ENCODE results near the gene L1TD1.
"Not testable (repeated sequence)": the region's sequence is repeated elsewhere in the genome, so short reads cannot be mapped to it uniquely, and the experiment has no call there.

DNA sequence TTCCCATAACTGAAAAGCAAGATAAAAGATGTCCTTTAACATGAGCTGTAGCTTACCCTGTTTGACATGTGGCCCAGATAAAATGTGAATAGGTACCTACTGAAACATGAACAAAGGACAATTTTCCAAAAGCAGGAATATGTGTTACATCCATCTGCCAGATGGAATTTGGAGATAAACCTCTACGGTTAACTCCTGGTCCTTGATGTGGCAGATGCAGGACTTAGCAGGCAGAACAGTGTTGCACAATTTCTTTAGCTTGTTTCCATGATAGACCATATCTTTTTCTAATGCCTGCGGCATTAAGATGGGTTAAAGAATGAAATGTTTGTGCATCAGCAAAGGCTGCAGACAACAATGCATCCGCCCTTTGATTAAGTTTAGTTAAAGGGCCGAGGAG lies 14.6 kb upstream of the L1TD1 start:
- not testable (repeated sequence) for TF ChIP-seq JUND (IDR thresholded peaks at IDR 0.05); POLR2AphosphoS5 (IDR thresholded peaks at IDR 0.05; ENCODE audit: low read depth, low read length); POLR2A (IDR thresholded peaks at IDR 0.05; ENCODE audit: borderline replicate concordance, extremely low read depth, insufficient read depth, insufficient read length); RAD21 (IDR thresholded peaks at IDR 0.05; ENCODE audit: low read depth); ZNF274 (IDR thresholded peaks at IDR 0.05; ENCODE audit: low read depth, low read length); EZH2phosphoT487 (IDR thresholded peaks at IDR 0.05; ENCODE audit: borderline replicate concordance); EZH2 (IDR thresholded peaks at IDR 0.05); CEBPB (IDR thresholded peaks at IDR 0.05; ENCODE audit: low read depth); CBX3 (IDR thresholded peaks at IDR 0.05; ENCODE audit: low read depth); SRF (IDR thresholded peaks at IDR 0.05; ENCODE audit: low read depth)
- TF ChIP-seq, protein P1, sequence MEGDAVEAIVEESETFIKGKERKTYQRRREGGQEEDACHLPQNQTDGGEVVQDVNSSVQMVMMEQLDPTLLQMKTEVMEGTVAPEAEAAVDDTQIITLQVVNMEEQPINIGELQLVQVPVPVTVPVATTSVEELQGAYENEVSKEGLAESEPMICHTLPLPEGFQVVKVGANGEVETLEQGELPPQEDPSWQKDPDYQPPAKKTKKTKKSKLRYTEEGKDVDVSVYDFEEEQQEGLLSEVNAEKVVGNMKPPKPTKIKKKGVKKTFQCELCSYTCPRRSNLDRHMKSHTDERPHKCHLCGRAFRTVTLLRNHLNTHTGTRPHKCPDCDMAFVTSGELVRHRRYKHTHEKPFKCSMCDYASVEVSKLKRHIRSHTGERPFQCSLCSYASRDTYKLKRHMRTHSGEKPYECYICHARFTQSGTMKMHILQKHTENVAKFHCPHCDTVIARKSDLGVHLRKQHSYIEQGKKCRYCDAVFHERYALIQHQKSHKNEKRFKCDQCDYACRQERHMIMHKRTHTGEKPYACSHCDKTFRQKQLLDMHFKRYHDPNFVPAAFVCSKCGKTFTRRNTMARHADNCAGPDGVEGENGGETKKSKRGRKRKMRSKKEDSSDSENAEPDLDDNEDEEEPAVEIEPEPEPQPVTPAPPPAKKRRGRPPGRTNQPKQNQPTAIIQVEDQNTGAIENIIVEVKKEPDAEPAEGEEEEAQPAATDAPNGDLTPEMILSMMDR (IDR thresholded peaks at IDR 0.05 in 2 of 3, conservative IDR thresholded peaks at IDR 0.05 in 1 of 3; ENCODE audit: borderline replicate concordance in 1 of 3, insufficient read depth in 1 of 3, low read depth in 2 of 3, low read length in 2 of 3), result not testable (repeated sequence)
- TF ChIP-seq, protein P2, sequence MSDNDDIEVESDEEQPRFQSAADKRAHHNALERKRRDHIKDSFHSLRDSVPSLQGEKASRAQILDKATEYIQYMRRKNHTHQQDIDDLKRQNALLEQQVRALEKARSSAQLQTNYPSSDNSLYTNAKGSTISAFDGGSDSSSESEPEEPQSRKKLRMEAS (IDR thresholded peaks at IDR 0.05), result not testable (repeated sequence)
- TF ChIP-seq, protein P3, sequence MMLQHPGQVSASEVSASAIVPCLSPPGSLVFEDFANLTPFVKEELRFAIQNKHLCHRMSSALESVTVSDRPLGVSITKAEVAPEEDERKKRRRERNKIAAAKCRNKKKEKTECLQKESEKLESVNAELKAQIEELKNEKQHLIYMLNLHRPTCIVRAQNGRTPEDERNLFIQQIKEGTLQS (IDR thresholded peaks at IDR 0.05), result not testable (repeated sequence)
